NB4 (cell line): ENCODE measurements around the gene PDE8A.

Experiments
- DNase-seq: peaks from one replicate; pipeline ENCODE4 v3.0.0; 2010; ENCODE audit warnings: low read depth
- H3K4me3 ChIP-seq: one replicate; pipeline ENCODE4 v1.5.1; 2011; ENCODE audit warnings: mild to moderate bottlenecking, low read depth, low read length, moderate library complexity
- MYC ChIP-seq: IDR thresholded peaks from 2 replicates; pipeline ENCODE4 v1.6.1; 2011; ENCODE audit warnings: low read depth, low read length
- POLR2A ChIP-seq: IDR thresholded peaks from 2 replicates; pipeline ENCODE4 v1.6.1; 2011; ENCODE audit warnings: mild to moderate bottlenecking; ENCODE audit not compliant: insufficient read length; ENCODE audit errors: extremely low read depth
- TF ChIP-seq, protein P1 (sequence below): IDR thresholded peaks from one replicate; pipeline ENCODE4 v1.5.1; 2012; ENCODE audit warnings: low read depth, low read length
- TF ChIP-seq, protein P2 (sequence below): IDR thresholded peaks from 2 replicates; pipeline ENCODE4 v1.6.1; 2011; ENCODE audit warnings: low read depth, low read length

PDE8A gene

DNA sequence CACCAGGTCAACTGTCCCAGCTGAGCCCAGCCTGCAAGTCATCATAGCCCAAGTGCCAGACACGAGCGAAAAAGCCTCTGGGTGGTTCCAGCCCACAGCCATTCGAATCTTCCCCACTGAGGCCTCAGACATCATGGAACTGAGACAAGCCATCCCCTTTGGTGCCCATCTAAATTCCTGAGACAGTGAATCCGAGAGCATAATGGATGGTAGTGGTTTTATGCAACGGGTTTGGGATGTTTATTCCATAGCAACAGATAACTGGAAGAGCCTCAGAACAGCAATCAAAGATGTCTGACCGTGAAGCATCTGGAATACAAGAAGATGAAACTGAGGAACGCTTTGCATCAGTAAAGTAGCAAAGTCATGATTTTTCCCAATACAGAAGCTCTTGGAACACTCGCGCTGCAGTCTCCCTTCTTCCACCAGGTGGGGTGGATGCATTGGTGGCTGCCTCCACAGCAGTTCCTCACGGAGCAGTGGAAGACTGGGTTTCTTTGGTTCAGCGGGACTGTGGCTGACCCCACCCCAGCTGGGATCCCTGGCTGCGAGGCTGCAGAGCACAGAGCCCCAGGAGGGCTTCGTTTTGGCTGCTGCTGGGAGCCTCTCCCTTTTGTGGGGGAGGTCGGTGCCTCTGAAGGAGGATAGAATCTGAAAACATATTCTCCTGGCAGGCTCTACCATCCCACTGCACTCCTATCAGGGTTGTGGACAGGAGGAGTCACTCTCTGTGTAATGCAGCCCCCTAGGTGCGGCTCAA, 26.4 kb upstream of the PDE8A start:
- no peak for TF ChIP-seq MYC
- TF ChIP-seq POLR2A, result no peak
- TF ChIP-seq, protein P1, sequence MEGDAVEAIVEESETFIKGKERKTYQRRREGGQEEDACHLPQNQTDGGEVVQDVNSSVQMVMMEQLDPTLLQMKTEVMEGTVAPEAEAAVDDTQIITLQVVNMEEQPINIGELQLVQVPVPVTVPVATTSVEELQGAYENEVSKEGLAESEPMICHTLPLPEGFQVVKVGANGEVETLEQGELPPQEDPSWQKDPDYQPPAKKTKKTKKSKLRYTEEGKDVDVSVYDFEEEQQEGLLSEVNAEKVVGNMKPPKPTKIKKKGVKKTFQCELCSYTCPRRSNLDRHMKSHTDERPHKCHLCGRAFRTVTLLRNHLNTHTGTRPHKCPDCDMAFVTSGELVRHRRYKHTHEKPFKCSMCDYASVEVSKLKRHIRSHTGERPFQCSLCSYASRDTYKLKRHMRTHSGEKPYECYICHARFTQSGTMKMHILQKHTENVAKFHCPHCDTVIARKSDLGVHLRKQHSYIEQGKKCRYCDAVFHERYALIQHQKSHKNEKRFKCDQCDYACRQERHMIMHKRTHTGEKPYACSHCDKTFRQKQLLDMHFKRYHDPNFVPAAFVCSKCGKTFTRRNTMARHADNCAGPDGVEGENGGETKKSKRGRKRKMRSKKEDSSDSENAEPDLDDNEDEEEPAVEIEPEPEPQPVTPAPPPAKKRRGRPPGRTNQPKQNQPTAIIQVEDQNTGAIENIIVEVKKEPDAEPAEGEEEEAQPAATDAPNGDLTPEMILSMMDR, result peak; percentile 62
- TF ChIP-seq, protein P2, sequence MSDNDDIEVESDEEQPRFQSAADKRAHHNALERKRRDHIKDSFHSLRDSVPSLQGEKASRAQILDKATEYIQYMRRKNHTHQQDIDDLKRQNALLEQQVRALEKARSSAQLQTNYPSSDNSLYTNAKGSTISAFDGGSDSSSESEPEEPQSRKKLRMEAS, result no peak
- DNase-seq, result peak; percentile 32

DNA sequence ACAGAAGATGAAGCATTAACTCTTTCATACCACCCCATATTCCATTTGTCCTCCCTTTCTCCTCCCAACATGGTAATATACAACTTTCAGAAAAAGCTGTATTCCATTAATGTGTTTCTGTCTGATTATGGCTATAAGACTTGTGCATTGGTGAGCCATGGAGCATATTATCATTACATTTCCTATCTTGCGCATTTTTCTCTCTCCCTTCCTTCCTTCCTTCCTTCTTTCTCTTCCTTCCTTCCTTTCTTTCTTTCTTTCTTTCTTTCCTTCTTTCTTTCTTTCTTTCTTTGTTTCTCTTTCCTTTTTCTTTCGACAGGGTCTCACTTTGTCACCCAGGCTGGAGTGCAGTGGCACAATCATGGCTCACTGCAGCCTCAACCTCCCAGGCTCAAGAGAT, 25.5 kb upstream of the PDE8A start:
- no peak for DNase-seq
- TF ChIP-seq, protein P1, result no peak
- TF ChIP-seq MYC (no peak), POLR2A (no peak)
- TF ChIP-seq, protein P2, result no peak
- no peak overlapping the region for H3K4me3 ChIP-seq

More for the DNA sequence above, 26.4 kb upstream of the PDE8A start:
- H3K4me3 ChIP-seq, result no peak overlapping the region

DNA sequence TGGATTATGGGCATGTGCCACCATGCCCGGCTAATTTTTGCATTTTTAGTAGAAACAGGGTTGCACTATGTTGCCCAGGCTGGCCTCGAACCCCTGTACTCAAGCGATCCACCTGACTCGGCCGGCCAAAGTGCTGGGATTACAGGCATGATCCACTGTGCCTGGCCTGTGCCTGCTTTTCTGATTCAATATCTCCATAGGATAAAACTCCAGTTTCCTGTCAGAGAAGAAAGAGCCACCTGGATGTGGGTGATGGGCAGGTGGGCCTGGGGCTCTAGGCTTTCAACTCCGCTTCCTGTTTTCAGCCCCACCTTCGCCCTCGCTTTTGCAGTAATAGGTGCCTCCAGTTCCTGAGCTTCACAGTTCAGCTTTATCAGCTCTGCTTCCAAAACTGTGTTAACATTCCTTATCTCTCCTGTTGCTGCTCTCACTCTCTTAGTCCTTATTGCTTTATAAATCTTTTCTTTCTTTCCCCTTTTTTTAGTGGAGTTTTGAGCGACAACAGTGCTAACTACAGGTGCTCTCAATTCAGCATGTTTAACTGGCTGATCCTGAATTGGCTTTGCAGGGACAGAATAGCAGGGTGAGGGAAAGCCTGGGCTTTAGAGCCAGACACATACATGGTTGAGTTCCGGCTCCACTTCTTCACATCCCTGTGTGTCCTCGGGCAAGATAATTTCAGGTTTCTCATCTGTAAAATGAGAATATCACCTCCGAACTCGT, 21.1 kb upstream of the PDE8A start:
- DNase-seq, result no peak
- TF ChIP-seq POLR2A (no peak), MYC (no peak)
- TF ChIP-seq, protein P2, result no peak
- TF ChIP-seq, protein P1, result no peak
- H3K4me3 ChIP-seq, result no peak overlapping the region

DNA sequence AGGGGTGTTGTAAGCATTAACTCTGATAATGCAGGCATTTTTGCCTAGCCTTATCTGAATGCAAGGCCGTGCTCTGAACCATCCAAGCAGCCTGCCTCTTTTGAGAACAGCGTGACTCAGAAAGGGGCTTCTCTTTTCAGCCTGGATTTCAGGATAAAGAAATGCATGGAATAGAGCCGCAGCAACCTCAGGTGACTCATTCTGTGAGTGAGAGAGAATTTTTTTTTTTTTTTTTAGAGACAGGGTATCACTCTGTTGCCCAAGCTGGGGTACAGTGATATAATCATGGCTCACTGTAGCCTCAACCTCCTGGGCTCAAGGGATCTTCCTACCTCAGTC, 20.6 kb upstream of the PDE8A start:
- DNase-seq, result no peak
- TF ChIP-seq, protein P1, result no peak
- TF ChIP-seq POLR2A (no peak), MYC (no peak)
- TF ChIP-seq, protein P2, result no peak

DNA sequence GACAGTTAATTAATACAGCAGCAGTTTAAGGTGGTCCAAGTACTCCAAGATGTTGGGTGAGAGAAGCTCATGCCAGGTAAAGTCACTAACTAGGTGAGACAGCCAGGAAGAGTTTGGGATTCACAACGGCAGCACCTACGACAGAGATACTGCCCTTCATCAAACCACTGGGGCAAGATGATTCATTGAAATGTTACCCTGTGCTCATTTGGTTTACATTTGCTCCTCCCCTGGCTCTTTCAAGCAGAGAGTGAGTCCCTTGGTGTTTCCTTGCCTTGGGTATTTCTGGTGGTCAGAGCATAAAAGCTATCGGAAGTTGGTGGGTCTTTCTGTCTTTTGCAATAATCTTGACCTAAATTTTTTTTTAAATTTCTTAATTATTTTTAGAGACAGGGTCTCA, 19.9 kb upstream of the PDE8A start:
- no peak overlapping the region for H3K4me3 ChIP-seq
- no peak for DNase-seq
- no peak for TF ChIP-seq MYC
- TF ChIP-seq, protein P2, result no peak
- TF ChIP-seq, protein P1, result no peak
- no peak for TF ChIP-seq POLR2A

More for the DNA sequence above, 20.6 kb upstream of the PDE8A start:
- H3K4me3 ChIP-seq, result no peak overlapping the region
